ENCODE data around the gene GPR141. TPM values are rescaled to one million over a fixed set of nuclear protein-coding genes. Genes with fewer than 3 reads are reported as not detected.

GPR141 gene
- total RNA-seq, 1 donor from 2014 or later = not detected

DNA sequence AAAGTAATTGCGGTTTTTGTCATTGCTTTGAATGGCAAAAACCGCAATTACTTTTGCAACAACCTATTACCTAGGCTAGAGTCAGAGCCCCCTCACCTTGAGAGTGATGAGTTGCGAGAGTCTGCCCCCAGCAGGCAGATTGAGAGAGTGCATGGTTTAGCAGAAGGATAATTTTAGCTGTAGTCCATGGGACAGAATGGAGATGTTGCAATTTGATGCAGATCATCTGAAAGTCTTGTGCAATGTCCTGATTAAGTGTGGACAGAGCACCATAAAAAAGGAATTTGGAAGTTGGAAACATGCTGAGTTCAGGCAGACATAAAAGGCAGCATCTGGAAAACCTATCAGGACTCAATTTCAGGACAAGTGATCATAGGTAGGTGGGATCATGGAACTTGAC lies 48.7 kb downstream of the GPR141 start:
- intact Hi-C loops (cut with micrococcal nuclease) = no loop called here

DNA sequence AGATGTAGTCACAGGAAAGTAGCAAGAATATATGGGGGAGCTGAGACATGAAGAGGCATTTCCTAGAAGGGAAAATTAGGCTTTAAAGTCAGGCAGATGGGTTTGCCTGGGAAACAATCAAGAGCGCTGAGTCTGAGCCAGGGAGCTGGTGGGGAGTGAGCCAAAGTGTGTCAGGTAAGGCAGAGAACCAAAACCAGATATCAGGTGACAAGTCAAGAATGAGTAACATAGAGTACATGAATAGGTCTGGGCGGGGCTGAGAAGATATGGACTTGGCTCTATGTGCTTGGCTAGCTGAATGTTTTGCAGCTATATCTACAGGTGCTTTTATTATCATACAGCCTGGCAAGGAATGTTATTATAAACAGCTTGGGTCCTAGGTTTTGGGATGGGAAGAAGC lies 49.3 kb downstream of the GPR141 start:
- intact Hi-C loops (cut with micrococcal nuclease) = no loop called here

DNA sequence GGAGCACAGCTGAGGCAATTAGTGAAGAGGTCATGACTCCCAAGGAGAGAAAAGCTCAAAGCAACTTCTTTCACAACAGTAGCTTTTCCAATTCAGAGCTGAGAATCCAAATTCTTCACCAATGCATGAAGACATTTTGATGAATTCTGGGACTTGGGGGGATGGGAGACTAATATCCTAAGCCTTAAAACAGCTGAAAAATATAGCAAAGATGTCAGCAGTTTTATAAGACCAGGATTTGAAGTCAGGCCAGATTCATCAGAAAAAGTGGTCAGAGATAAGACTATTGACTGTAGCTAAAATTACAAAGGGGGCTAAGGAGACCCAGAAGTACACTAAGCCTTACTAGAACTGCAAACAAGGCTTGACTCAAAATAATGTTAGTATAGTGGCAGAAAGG lies 51.6 kb downstream of the GPR141 start:
- intact Hi-C loops (cut with micrococcal nuclease) = no loop called here

DNA sequence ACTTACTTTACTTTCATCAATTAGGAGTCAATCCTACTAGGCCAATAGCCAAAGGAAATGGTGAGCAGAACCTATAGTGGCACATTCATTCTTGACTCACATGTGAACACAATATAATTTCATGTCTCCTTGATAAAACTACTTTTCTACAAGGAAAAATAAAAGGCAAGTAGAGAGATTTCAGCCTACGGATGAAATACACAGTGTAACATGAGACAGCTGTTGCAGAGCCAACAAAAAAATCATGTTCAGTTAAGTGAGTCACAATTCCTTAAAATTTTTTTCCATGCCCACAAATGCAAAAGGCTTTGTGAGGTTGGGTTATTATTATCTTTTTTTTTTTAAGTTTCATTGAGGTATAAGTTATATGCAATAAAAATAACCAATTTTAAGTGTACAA lies 54.8 kb downstream of the GPR141 start:
- intact Hi-C loops (cut with micrococcal nuclease) = no loop called here

DNA sequence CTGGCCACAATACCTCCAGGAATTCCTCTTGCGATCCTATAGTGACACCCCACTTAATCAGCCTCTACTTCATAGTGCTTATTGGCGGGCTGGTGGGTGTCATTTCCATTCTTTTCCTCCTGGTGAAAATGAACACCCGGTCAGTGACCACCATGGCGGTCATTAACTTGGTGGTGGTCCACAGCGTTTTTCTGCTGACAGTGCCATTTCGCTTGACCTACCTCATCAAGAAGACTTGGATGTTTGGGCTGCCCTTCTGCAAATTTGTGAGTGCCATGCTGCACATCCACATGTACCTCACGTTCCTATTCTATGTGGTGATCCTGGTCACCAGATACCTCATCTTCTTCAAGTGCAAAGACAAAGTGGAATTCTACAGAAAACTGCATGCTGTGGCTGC lies 56.8 kb downstream of the GPR141 start:
- intact Hi-C loops (cut with micrococcal nuclease) = no loop called here

DNA sequence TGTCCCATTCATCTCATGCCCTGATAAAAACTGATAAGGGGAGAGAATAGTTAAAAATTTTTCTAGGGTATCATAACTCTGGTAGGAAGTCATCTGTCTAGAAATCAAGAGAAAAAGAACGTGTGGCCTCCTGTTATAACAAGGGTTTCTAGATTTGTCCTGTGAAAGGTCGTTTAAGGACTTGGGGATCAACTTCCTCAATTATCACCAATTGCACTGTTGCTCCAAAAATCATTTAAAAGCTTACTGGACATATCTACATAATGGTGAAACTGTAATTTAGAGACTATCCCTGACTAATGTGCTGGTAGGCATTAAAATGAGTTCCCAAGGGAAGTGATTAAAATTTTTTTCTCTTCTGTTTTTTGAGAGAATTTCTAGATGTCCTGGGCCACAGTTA lies 58.2 kb downstream of the GPR141 start:
- intact Hi-C loops (cut with micrococcal nuclease) = no loop called here

DNA sequence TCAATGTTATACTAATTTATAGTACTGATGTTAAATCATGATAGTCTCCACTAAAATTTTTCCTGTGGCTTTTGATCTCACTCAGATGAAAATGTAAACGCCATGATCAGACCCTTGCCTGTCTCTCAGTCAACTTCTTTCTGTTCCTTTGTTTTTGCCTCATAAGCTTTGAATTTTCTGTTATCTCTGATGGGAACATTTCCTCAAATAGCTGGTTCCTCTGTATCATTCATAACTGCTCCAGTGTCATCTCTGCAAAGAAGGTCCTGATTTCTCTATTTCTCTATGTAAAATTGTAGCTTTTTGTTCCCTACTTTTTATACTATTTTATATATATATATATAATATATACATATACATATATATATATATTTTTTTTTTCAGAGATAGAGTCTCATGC lies 67.5 kb downstream of the GPR141 start:
- intact Hi-C loops (cut with micrococcal nuclease) = no loop called here

DNA sequence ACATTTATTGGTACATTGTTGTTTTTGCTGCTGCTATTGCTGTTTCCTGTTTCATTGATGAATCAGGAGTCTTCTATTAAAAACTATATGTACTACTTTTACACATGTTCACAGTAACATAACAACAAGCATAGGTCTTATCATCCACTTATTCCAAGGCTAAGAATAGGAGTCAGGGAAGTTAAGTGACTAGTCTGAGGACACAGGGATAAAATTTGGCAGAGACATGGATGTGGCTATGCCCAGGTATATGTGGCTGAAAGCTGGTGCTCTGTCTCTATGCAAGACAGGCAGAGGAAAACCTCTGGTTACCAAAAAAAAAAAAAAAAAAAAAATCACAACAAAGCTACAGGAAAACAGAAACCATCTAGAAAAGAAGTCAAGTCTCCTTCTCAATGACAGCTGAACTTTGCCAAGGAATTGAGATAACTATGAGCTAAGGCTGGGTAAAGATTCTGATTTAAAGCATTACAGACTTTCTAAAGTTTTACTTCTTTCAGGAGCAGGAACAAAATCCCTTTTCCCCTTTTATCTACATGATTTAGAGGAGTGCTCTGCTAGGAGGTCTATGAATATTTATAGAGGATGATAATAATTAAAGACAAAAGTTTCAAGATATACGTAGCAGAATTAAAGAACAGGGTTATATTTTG lies 70.0 kb downstream of the GPR141 start:
- intact Hi-C loops (cut with micrococcal nuclease) = no loop called here

DNA sequence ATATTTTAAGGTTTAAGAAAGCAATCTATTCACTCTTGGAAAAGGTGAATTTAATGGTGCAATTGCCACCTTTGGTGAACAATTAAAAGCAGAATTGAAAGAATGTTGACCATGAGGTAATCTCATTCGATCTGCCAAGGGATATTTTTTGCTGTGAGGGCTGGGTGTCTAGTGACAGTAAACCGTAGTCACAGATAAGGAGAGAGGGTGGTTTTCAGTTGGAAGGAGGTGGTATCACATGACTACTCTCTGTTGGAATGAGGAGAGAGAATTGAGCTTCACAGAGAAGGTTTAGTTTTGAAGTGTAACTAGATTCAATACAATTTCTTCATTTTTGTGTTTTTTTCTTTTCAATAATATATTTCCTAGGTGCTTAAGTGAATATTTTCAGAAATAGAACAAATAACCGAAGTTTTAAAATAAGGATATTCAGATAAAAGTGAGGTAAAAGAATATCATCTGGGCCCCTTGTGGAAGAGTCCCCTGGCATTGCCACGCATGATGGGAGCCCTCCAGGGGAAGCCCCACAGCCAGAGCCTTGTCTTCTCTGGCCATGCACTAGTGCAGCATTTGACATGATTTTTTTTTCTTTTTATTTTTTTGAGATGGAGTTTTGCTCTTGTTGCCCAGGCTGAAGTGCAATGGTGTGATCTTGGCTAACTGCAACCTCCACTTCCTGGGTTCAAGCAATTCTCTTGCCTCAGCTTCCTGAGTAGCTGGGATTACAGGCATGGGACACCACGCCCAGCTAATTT lies 73.4 kb downstream of the GPR141 start:
- intact Hi-C loops (cut with micrococcal nuclease) = no loop called here

DNA sequence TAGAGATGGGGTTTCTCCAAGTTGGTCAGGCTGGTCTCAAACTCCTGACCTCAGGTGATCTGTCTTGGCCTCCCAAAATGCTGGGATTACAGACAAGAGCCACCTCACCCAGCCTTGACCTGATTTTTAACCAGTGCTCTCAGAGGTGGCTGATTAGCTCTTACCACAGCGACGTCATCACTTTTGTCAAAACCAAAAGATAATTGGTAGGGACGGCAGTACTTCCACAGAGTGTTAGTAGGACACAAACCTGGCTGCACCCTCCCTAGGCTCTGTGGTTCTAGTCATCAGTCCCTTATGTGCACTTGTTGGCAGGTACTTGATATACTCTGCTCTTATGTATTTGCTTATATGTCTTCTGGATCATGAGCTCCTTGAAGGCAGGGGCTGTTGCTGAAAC lies 74.0 kb downstream of the GPR141 start:
- intact Hi-C loops (cut with micrococcal nuclease) = no loop called here

DNA sequence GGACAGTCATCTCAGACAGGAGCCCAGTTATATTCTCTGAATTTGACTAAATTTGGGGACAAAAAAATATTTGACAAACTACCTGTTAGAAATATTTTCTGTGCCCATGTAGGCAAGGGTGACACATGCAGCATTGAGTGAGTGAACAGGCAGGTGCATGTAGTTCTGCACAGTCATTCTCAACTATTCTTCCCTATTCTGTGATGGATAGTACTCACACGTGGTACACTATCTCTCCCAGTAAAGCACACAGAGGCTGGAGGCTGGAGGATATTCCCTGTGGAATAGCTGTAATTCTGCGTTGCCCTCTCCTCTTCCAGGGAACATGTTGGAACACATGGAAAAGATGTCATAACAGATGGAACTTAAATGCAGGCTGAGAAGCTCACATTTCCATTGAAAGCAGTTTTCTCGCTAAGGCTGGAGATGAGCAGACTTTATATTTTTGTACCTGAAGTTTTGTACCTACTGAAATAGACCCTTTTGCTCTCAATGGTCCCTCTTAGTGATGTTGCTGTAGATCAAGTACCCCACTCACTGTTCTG lies 75.0 kb downstream of the GPR141 start:
- intact Hi-C loops (cut with micrococcal nuclease) = no loop called here

DNA sequence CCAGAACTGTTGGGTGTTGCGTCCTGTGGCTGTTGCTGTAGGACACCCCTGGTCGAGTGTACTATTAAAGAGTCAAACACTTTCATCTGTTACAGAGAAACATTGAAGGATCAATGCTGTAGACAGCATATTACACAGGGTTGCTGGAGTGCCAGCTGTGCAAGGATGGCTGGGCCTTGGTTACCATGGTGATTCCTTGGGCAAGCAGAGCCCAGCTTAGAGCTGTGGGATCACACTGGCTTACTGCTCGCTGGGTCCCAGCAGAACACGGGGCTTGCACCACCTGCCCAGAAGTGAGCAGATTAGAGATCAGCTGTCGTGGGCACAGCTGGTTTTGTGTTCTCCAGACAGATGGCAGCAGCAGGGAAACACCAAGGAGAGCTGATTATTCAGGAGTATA lies 76.0 kb downstream of the GPR141 start:
- intact Hi-C loops (cut with micrococcal nuclease) = no loop called here

DNA sequence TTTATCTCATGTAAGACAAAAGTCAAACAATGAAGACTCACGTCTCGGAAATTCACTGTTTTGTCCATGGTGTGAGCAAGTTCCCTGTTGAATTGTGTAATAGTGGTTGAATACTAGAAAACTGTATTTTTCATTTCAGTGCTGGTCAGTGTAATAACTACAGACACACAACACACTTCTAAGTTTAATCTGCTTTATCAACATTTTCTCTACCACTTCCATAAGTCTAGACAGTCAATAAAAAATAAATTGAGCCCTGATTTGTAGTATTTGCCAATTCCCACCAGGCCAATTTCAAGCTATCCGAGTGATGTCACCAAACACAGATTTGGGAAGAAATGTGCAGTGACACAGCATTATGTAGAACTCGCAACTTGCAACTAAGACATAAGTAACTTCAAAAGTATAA lies 81.9 kb downstream of the GPR141 start:
- intact Hi-C loops (cut with micrococcal nuclease) = no loop called here

DNA sequence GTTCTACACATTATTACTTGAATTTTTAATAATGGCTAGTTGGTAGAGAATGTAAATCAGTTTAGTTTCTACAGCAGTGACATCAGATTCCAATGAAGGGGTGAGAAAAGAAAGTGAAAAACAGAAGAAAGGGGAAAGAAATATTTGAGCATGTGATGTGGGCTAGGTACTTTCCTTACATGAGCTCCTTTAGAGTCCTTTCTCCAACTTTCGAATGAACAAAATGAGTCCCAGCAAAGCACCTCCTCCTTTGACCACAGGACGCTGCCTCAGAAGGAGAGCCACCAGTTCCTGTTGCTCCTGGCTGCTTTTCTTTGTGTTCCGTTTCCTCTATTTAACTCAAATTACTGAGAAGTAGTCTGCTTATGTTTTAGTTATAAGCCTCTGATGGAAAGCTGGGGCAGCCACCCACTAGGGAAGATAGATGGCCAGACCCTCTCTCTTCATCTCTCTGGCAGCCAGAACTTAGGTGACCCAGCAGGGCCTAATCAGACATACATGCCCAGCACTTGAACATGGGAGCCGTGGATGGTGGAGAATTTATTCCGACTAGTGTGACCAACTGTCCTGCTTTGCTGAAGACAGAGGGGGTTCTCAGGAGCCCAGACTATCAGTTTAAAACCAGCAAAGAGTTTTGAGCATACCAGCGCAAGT lies 82.4 kb downstream of the GPR141 start:
- intact Hi-C loops (cut with micrococcal nuclease) = no loop called here

DNA sequence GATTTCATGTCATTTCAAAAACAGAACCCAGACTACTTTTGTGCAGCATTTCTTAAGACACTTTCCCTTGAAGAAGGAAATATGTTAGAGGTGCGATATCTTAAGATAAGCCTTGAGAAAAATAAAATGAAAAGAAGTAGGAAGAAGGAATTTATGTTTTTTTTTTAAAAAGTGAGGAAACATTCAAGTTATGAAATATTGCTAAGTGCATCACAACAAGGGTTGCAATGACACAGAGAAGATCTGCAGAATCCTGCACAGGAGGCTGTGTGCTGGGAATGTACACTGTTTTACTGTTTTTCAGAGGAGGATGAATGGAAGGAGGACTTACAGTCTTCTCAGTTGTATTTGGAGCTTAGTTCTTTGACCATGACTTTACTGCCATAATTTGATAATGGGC lies 85.0 kb downstream of the GPR141 start:
- intact Hi-C loops (cut with micrococcal nuclease) = no loop called here

DNA sequence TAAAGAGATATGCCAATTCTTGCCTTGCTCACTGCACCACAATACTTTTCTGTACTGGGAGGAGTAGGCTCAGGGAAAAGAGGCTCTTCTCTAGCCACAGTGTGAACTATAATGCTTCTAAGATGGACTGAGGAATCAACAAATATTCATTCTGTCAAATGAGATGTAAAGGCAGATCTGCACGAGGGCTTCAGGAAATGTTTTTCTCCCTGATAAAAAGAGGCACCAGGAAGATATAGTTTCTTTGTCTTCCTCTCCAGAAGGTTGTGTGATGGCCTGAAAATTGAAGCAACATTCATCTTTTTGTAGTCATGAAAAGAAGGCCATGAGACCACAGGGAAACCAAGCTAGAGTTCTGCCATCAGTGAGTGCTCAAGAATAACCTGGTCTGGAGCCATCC lies 85.7 kb downstream of the GPR141 start:
- intact Hi-C loops (cut with micrococcal nuclease) = no loop called here

DNA sequence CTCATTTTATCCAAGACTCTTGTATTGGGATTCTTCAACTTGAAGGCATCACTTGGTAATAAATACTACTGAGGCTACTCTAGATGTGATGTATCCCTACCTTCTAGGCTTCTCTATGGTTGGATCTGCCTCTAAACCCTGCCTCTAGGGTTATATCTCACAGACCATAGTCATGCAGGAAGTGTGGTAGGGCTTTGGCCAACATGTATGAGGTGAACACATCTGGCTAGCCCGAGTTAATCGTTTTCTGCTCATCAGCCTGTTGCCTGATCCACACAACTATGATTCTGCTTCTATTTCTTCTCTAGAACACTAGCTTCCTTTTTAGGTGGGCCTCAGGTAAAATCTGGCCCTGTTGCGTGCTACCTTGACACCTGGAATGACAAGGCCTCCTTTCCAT lies 86.2 kb downstream of the GPR141 start:
- intact Hi-C loops (cut with micrococcal nuclease) = no loop called here

DNA sequence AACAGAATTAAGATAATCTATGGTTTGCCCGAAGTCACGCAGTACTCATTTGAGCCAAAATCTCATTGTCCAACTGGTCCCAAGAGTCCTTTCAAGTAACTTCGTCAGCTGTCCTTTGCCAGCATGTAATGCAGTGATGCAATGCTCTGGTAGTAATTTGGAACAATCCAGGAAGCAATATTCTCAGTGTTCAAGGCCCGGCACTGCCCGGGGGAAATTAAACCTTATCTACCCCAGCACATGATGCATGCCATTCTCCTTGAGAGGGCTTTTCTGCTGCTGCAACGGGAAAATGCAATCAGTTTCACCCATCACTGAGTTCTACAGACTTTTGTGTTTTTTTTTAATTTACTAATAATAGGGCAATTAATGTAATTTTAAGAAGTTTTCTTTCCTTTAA lies 87.3 kb downstream of the GPR141 start:
- intact Hi-C loops (cut with micrococcal nuclease) = no loop called here

DNA sequence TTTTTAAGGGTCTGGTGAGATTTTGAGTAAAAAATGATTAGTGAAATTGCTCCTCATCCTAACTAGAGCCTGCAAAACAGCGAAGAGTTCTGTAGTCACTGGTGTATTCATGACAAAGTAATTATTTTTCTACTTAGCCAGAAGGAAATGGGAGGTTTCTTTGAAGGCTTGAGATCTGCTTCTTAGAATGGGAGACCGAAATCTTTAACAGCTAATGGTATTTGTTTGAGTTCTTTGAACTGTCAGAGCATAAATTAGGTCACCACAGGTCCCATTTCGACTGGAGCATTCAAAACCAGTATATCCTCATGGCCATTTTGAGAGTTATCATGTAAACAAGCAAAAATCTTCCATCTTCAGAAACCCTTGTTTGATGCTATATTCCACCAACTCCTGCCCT lies 87.8 kb downstream of the GPR141 start:
- intact Hi-C loops (cut with micrococcal nuclease) = no loop called here

DNA sequence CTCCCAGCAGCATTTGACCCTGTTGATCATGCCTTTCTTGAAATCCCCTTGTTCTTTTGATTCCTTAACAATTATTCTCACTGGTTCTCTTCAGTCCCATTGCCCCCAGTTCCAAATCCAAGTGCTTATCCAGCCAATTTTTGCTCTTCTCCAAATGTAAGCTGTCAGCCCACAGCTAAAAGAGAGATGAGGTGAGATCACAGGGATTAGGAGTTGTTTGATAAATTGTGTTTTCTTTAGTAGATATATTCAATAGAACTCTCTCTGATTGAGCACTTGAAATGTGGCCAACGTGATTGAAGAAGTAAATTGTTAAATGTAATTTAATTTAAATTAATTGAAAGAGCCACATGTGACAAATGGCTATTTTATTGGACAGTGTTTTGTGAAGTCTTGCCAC lies 88.2 kb downstream of the GPR141 start:
- intact Hi-C loops (cut with micrococcal nuclease) = no loop called here

DNA sequence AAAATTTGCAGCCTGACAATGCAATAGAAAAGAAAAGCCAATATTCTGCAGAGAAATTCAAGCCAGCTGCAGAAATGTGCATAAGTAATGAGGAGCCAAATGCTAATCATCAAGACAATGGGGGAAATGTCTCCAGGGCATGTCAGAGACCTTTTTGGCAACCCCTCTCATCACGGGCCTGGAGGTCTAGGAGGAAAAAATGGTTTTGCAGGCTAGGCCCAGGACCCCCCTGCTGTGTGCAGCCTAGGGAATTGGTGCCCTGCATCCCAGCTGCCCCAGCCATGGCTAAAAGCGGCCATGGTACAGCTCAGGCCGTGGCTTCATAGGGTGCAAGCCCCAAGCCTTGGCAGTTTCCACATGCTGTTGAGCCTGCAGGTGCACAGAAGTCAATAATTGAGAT lies 92.4 kb downstream of the GPR141 start:
- intact Hi-C loops (cut with micrococcal nuclease) = no loop called here

DNA sequence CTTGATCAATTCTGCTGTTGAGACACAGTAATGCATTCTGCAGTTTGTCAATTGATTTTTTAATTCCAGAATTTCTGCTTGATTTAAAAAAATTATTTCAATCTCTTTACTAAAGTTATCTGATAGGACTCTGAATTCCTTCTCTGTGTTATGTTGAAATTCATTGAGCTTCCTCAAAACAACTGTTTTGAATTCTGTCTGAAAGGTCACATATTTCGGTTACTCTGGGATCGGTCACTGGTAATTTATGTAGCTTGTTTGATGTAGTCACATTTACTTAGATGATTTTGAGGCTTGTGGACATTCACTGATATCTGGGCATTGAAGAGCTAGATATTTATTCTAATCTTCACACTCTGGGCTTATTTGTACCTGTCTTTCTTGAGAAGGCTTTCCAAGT lies 97.6 kb downstream of the GPR141 start:
- intact Hi-C loops (cut with micrococcal nuclease) = no loop called here

DNA sequence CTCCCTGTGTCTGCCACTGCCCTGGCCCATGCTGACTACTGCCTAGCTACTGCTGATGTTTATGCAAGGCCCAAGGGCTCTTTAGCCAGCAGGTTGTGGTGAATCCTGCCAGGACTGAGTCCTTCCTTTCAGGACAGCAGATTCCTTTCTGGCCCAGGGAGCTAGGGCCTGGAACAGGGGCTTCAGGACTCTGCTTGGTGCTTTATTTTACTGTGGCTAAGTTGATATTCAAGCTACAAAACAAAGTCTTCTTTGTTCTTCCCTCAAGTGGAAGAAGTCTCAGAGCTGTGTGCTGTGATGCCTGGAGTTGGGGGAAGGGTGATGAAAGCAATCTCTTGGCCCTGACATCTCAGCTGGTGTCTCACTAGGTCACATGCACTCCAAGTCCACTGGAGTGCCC lies 98.6 kb downstream of the GPR141 start:
- intact Hi-C loops (cut with micrococcal nuclease) = no loop called here
